Ramos (cell line): ENCODE results near the gene SFI1.
"Not testable (repeated sequence)": the region's sequence is repeated elsewhere in the genome, so short reads cannot be mapped to it uniquely, and the experiment has no call there.

Experiments used
- in situ Hi-C: fragments of 300-500 bp; cut with MboI; formaldehyde crosslinking; loops from one replicate; pipeline ENCODE4 v1.14.3; 2022; ENCODE audit warnings: low sequenced_read_pairs; ENCODE audit not compliant: unreplicated experiment

The SFI1 gene, protein sequence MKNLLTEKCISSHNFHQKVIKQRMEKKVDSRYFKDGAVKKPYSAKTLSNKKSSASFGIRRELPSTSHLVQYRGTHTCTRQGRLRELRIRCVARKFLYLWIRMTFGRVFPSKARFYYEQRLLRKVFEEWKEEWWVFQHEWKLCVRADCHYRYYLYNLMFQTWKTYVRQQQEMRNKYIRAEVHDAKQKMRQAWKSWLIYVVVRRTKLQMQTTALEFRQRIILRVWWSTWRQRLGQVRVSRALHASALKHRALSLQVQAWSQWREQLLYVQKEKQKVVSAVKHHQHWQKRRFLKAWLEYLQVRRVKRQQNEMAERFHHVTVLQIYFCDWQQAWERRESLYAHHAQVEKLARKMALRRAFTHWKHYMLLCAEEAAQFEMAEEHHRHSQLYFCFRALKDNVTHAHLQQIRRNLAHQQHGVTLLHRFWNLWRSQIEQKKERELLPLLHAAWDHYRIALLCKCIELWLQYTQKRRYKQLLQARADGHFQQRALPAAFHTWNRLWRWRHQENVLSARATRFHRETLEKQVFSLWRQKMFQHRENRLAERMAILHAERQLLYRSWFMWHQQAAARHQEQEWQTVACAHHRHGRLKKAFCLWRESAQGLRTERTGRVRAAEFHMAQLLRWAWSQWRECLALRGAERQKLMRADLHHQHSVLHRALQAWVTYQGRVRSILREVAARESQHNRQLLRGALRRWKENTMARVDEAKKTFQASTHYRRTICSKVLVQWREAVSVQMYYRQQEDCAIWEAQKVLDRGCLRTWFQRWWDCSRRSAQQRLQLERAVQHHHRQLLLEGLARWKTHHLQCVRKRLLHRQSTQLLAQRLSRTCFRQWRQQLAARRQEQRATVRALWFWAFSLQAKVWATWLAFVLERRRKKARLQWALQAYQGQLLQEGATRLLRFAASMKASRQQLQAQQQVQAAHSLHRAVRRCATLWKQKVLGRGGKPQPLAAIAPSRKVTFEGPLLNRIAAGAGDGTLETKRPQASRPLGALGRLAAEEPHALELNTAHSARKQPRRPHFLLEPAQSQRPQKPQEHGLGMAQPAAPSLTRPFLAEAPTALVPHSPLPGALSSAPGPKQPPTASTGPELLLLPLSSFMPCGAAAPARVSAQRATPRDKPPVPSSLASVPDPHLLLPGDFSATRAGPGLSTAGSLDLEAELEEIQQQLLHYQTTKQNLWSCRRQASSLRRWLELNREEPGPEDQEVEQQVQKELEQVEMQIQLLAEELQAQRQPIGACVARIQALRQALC

DNA sequence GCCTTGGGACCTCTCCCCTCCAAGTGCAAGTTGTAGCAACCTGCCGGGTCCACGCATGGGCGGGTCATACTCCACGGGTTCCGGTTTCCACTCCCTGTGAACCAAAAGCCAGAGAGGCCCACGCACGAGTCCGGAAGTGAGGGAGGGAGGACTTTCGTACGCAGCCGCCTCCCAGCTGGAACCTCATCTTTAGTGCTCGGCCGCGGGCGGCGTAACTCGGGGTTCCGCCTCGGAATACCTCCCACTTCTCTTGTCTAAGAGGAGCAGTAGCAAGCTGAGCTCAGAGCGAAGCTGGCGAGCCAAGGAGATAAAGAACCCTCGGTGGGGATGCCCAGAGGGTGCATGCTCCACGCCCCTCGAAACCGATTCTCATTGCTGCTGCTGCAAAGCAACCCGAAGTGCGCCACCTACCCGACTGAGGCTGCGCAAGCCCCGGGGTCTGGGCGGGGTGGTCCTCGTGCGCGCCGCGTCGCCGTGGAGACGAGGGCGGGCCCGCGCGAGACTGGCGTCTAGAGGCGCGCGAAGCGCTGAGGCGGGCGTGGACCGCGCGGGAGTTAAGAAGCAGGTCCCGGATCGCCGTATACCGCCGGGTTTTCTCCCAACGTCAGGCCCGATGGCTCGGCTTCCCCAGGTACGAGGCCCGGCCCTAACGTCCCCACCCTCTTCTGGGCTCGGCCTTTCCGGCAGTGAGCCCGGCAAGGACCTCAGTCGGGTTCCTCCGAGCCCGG, at the start of gene SFI1:
SFI1 (plus strand) TSS at position 530 of the 728 bp plus-strand sequence. CDS start 11,749 bp downstream, outside the sequence.
- in situ Hi-C loops: no loop called here

- in situ Hi-C loops: no loop called here
Observed at GRCh38 chr22:31446767-31447166, 49.6 kb upstream of the SFI1 start.

- in situ Hi-C loops: no loop called here
Observed at GRCh38 chr22:31447337-31447736, 49.0 kb upstream of the SFI1 start.

DNA sequence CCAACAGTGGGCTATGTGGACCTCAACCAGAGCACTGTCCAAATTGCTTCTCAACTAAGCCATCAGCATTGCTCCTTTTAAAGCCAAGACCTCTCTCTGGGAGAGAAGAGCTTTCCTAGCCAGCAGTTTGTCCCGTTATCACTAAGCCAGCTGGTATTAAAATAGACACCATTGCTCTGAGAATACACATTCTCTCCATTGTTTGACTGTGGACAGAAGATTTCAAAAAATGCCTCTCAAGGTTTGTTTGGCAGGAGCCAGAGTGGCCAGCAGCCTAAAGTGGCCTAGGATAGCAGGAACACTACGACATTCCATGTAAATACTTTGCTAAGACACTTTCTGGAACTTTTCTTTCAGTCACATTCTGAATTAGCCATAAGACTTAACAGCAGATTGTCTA, 48.0 kb upstream of the SFI1 start:
- in situ Hi-C loops: no loop called here

DNA sequence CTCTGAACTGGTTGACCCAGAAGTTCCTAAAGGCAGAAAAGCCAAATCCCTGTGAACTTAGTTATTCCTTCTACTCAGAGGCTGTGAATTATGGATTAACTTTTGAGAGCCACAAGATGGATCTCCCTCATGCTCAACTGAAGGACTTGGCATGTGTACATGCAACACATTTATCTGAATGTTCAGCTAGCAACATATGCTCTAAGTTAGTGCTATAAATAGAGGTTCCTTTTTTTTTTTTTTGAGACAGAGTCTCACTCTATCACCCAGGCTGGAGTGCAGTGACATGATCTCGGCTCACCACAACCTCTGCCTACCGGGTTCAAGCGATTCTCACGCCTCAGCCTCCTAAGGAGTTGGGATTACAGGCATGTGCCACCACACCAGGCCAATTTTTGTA, 46.8 kb upstream of the SFI1 start:
- in situ Hi-C loops: no loop called here

- in situ Hi-C loops: no loop called here
Observed at GRCh38 chr22:31451709-31452571, 44.4 kb upstream of the SFI1 start.

DNA sequence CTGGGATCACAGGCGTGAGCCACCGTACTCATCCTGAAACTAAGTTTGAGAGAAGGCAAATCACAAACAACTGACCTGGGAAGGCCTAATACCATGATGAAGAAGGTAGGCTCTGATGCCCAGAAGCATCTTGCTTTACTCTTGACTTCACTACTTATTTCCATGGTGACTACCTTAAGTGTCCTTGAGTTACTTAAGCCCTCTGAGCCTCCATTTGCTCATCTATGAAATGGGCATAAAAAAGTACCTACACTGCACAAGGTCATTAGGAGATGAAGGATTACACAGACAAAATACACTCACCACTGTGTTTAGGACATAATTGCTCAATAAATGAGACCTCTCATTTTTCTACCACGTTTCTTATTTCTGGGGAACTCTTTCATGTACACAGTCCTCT, 34.6 kb upstream of the SFI1 start:
- in situ Hi-C loops: no loop called here

DNA sequence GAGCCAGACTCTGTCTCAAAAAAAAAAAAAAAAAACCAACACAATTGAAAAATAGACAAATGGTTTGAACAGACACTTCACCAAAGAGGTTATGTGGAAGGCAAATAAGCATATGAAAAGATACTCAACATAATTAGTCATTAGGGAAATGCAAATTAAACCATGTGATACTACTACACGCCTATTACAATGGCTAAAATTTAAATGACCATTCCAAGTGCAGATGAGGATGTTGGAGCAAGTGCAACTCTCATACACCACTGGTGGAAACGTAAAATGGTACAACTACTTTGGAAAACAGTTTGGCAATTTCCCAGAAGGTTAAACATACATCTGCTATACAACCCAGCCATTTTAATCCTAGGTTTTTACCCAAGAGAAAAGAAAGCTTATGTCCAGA, 31.0 kb upstream of the SFI1 start:
- in situ Hi-C loops: no loop called here

GRCh38 chr22:31474743-31475142, 21.6 kb upstream of the SFI1 start:
- in situ Hi-C loops: no loop called here

DNA sequence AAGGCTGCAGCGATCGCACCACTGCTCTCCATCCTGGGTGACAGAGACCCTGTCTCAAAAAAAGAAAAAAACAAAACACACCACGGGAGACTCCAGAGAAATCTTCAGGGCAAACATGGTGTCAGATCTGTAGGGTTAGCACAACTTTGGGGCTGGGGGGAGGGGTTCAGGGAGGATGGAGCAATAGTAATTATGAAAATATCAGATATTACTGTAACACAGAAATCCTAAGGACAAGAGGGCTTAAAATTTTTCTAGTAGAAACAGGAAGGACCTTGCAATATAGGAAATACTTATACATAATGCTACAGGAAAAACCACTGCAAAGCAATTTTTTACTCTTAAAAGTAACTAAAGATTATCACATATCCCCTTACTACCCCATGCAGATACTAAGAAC, 20.5 kb upstream of the SFI1 start:
- in situ Hi-C loops: no loop called here

- in situ Hi-C loops: no loop called here
Observed at GRCh38 chr22:31477329-31477728, 19.0 kb upstream of the SFI1 start.

DNA sequence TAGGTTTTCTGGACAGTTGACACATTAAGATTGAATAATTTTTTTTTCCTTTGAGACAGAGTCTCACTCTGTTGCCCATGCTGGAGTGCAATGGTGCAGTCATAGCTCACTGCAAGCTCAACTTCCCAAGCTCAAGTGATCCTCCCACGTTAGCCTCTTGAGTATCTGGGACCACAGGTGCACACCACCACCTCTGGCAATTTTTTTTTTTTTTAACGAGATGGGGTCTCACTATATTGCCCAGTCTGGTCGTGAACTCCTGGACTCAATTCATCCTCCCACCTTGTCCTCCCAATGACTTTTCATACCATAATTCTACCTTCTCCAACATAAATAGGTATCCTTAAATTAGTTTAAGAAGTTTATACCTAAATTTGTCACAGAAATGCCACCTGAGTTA, 15.2 kb upstream of the SFI1 start:
- in situ Hi-C loops: no loop called here

- in situ Hi-C loops: not testable (repeated sequence)
Observed at GRCh38 chr22:31482470-31482869, 13.9 kb upstream of the SFI1 start.

DNA sequence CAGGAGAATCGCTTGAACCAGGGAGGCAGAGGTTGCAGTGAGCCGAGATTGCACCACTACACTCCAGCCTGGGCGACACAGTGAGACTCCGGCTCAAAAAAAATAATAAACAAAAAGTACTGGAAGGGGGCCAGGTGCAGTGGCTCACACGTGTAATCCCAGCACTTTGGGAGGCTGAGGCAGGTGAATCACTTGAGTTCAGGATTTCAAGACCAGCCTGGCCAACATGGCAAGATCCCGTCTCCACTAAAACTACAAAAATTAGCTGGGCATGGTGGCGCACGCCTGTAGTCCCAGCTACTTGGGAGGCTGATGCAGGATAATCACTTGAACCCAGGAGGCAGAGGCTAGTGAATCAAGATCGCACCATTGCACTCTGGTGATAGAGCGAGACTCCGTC, 10.0 kb upstream of the SFI1 start:
- in situ Hi-C loops: not testable (repeated sequence)

- in situ Hi-C loops: no loop called here
Observed at GRCh38 chr22:31486951-31487350, 9.4 kb upstream of the SFI1 start.

- in situ Hi-C loops: no loop called here
Observed at GRCh38 chr22:31488346-31488883, 7.9 kb upstream of the SFI1 start.

GRCh38 chr22:31488988-31489617, 7.2 kb upstream of the SFI1 start:
- in situ Hi-C loops: no loop called here
